GM18519 (cell line): ENCODE measurements around the gene THBD.

Experiments used
- ATAC-seq: cut with Tn5 transposase; IDR thresholded peaks from one replicate; pipeline ENCODE4 v1.9.1; 2021; ENCODE audit warnings: mild to moderate bottlenecking, moderate library complexity; ENCODE audit not compliant: unreplicated experiment, low FRiP score

The THBD gene

DNA sequence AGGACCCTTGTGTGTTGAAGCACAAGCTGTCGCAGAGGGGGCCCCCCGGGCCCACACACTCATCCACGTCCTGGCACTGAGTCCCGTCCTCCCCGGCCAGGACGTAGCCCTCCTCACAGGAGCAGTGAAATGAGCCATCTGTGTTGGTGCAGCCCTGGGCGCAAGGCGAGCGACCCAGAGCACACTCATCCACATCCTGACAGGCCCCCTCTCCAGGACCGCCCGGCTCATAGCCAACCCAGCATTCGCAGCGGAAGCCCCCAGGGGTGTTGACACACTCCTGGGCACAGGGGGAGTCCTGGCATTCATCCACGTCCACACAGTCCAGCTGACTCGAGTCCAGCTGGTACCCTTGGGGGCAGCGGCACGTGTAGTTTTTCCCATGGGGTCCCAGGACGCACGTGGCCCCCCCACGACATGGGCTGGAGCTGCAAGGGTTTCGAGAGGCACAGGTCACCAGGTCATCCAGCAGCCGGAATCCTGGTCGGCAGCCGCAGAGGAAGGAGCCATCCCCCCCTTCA lies 35.4 kb upstream of the THBD start:
- ATAC-seq, result no peak

DNA sequence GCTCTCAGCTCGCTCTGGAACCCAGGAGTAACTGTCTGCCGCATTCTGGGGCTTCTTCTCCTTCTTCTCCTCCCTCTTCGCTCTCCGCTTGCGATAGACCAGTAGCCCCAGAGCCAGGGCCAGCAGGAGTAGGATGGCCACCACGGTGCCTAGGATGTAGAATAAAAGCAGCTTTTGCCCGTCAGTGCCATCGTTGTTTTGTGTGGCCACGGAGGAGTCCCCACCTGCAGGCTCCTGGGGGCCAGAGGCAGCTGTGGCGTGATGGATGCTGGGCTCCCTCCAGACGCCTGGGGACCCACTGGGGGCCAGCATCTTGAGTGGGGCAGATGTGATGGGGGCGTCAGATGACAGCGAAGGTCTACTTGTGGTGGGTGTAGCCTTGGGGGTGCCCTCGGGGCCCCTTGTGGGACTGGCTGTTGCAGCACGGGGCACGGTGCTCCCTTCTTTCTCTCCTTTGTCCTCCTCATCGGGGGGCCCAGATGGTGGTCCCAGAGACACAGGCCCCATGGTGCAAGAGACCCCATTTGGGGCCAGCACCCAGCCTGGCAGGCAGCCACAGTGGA lies 34.9 kb upstream of the THBD start:
- ATAC-seq, result no peak

DNA sequence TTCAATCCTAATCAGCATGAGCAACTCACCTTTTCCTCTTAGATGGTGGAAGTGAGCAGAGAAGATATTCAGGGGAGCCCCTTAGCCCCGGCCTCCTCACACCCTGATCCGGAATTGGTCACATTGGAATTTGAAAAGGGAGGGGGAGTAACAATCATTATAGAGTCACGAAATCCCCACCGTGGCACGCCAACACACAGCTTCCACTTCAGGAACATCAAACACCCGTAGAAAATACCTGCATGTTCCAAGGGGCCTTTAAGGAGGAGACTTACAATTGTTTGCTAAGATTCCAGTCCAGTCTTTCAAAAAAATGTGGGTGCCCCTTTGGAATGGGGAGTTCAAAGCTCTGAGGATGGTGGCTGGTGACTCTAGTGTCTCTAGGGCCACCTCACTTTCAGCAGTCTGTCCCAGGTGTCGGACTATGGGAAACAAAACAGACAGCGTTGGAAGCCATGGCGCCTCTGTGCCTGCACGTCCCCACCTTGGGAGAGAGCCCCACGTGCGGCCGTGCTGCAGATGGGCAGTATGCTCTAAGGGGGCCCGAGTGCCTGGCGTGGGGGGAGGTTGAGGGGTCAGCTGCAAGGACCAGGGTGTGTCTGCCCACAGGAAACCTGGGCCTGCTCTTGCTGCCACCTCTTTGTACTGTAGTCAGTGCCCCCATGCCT lies 34.2 kb upstream of the THBD start:
- ATAC-seq, result no peak

DNA sequence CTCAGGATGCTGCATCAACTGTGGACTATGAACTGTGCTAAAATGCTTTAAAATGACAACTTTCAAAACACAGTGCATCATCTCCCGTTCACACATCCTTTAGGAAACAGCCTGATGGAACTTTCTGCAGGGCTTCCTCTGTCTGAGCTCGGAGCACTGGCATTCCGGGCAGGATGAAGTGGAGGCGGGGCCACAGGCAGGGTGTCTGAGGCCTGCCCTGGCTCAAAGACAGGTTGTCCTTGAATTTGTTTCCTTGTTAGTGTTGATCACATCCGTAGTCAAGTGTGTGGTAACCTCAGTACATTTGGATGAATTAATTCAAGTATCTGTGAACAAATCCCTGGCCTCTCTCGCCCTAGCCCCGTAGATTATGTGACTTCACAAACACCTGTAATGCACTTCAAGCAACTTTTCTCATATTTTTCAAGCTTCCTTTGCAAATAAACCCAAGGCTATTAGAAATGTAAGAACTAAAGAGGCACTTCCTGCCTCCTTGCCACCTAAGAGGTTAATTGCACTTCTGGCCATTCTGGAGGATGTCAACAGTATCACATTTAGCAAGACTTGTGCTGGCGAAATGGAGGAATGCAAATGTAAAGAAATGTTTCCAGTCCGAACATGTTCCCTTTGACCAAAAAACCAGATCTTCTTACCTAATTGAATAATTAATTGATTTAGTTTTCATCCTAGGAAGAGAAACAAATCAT lies 33.5 kb upstream of the THBD start:
- no peak for ATAC-seq

DNA sequence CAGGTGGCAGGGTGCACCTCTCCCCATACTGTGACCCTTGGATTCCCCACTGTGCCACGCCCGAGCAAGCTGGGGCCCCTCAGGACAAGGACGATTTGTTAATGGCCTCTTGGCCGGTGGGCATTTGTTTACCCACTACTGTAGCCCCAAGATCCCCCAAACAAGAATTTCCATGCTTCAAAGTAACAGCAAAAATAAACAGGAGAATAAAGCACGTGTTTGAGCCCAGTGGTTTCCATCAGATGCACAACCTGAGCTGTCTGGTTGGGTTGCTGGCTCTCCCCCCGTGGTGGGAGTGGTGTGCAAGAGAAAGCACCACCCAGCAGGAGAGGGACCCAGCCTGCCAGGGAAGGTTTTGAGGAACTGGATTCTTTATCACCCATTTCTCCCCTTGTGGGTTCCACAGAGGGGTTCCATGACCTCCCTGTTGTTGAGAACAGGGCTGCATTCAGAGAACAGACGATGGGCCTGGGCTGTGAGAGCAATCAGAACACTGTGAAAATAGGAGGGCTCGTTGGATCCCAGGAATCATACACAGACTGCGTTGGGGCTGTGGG lies 31.9 kb upstream of the THBD start:
- no peak for ATAC-seq

DNA sequence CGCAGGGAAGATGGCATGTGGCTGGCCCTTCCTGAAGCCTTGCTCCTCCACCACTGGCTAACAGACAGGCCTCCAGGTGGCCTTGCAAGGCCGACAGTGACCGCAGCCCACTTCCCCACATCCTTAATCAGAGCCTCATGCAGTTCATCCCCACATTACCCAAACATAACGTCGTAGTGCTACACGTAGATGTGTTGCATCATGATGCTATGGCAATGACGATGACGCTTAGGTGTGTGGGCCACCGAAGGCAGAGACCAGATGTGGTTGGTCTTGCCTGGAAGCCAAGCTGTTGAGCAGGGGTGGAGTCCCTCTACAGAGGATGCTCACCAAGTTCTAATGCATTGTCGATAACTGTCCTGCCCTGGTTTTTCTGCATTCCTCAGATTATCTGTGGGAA lies 31.0 kb upstream of the THBD start:
- no peak for ATAC-seq

DNA sequence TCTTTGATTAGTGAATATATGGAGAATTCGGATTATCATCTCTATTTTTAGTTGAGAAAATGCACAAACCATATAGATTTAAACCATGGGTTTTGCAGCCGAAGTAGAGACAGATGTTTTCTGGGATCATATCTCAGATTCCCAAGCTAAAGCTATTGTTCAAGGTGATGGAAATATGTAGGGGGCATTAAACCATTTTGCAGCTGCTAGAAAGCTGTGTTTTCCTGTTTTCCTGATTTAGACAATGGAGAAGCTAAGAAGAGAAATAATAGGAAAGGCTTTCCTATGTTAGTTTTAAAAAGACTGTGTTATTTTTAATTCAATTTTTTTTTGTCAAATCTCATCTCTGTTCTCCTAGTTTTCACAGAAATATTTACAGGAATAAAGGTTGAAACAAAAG lies 30.5 kb upstream of the THBD start:
- no peak for ATAC-seq

DNA sequence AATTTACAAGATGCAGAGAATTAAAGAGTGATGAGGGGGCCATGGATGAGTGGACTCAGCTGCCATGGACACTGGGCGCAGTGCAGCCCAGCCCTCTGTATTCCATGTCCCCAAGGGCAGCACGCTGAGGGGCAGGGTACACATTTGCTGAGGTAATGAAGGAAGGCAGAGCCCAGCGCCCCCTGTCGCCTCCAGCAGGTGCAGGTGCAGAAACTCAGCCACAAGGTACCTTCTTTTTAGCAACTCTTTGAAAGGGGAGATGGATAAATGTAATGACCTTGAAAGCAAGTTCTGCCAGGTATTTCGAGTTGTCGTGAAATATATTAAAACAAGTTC lies 29.5 kb upstream of the THBD start:
- ATAC-seq, result no peak

DNA sequence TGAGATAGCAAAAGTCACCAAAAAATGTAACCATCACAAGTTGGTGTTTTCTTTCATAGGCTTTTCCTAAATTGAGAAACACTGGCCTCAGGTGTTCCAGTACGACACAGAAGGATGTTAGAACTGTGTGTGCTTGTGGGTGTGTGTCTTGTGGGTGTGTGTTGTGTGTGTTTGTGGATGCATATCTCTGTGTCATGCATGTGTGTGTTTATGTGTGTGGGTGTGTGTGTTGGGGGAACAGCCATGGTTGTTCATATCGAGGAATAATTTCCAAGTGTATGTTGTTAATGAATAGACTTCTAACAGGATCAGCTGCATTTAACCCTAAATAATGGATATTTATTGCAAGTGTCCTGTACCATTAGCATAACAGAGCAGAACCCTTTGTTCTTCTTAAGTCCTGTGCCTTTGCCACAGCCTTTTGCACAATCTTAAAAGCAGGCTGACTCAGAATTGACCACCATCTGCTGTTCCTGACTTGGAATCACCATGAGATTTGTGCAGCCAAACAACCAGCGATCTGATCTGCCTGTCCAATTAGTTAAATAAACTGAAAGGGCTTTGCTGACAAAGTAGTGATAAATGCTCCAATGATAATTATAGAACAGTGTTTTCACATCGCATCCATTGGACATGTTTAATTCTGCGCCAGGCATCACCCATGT lies 29.0 kb upstream of the THBD start:
- no peak for ATAC-seq

DNA sequence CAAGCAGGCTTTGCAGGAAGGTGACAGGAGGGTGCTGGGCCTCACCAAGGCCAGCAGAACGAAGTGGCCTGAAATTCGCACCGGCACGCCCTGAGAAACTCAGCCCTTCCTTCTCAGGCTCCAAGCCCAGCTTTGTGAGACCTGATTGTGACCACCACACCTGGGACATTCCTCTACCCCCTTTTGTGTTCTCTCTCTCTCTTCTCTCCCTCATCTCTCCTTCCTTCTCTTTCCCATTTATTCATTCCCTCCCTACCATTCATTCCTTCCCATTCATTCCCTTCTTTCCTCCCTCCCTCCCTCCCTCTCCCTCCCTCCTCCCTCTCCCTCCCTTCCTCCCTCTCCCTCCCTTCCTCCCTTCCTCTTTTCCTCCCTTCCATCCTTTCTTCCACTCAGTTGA lies 27.8 kb upstream of the THBD start:
- no peak for ATAC-seq

DNA sequence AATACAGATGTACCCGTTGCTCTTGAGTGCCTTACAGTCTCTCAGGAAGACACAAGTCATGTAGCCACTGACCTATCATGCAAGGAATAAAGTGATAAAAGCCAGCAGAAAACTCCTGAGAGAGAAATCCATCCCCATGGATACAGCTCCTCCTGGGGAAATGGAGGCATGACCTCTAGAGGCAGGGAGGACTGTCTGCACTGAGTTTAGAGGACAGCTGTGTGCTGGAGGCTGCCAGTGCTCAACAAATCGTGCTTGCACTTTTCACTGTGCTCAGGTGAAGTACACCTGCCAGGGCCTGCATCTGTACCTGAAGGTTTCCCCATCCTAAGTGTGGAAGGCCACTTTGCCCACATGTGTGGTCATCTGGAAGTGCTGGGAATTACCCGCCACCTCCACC lies 24.6 kb upstream of the THBD start:
- ATAC-seq, result no peak

DNA sequence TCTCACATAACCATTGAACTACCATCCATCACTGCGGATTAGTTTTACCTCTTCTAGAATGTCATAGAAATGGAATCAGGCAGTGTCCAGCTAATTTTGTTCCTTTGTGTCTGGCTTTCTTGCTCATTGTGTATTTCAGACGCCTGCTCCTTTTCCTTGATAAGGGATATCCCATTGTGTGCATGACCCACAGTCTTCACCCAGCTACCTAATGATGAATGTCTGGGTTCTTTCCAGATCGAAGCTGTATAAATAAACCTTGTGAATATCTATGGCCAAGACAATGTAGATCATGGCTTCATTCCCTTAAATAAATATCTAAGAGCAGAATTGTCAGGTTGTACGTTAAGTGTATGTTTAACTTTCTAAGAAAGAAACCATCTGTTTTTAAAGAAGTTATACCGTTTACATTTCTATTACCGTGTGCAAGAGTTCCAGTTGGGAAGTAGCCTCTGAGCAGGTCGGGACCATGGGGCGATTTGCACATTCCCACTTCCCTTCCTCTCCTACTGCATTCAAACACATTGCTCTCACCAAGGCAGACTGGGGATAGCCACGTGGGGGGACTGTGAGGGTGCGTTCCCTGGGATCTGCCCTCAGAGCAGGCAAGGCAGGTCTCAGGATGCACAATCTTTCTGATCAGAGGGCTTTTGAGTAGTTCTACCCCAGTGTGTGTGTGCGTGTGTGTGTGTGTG lies 23.6 kb upstream of the THBD start:
- ATAC-seq, result no peak

DNA sequence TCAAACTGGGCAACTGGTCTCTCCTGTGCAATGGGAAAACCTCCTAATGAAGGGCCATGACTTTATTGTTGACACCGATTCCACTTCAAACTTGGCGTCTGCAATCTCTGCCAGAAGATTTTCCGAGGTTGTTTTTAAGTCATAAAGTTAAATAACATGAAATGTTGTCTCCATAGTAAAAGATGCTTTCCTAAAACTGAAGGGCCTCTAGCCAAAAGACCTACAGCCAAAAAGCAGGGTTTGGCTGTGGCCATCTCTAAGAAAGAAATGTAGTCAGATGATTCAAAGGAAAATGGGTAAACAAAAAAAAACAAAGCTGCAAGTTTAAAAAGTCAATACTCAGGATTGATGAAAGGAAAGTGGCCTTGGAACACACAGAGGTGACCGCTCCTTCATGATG lies 22.5 kb upstream of the THBD start:
- ATAC-seq, result no peak

DNA sequence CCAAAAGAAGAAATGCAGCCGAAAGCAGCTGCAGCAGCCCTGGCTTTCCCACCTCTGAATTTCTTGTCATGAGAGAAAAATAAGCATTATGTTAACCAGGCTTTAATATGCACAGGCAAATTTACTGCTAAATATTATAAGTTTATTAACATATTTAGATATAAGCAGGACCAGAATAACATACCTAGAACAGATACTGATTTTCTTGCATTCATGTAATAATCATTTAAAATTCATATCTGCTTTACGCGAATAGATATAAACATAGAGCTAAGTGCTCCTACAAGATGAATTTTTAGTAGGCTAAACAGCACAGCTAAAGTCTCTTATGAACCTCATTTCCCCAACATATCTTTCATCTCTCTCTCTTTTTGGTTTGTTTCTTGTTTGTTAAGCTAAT lies 21.9 kb upstream of the THBD start:
- ATAC-seq, result no peak

DNA sequence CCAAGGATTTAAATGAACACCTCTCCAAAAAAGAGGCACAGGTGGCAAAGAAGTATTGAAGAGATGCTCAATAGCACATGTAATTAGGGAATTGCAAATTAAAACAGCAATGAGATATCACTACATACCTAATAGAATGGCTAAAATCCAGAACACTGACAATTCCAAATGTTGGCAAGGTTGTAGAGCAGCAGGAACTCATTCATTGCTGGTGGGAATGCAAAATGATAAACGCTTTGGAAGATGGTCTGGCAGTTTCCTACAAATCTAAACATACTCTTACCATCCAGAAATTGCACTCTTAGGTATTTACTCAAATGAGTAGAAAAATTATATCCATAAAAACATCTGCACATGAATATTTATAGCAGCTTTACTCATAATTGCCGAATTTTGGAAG lies 19.6 kb upstream of the THBD start:
- ATAC-seq, result no peak

DNA sequence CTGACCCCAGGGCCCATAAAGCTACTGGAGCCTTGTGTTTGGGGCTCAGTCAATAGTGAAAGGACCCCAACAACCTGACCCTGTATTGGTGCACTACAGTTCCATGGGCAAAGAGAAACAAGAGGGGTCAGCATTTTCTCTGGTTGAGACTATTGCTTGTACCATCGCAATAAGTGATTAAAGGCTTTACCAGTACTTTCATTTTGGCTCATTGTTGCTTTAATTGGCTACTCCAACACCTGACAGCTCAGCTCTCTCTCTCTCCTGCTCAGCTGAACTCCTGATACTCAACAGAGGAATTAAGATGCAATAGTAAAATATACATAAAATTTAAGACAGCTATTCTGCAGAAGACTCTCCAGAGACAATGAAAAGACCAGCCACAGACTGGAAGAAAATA lies 18.8 kb upstream of the THBD start:
- ATAC-seq, result no peak

DNA sequence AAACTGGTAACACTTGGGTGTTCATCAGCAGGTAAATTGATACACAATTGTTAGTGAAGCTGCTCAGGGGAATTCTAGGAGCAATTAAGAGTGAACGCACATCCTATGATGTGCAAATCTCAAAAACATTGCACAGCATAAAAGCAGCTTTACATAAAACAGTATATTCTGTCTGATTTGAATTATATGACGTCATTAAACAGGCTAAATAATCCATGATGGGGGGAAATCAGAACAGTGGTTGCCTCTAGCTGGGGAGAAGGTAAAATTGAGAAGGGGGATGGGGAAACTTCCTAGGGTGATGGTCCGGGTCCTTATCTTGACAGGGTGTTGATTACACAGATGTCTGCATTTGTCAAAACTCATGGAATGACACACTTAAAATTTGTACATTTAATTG lies 17.3 kb upstream of the THBD start:
- no peak for ATAC-seq

DNA sequence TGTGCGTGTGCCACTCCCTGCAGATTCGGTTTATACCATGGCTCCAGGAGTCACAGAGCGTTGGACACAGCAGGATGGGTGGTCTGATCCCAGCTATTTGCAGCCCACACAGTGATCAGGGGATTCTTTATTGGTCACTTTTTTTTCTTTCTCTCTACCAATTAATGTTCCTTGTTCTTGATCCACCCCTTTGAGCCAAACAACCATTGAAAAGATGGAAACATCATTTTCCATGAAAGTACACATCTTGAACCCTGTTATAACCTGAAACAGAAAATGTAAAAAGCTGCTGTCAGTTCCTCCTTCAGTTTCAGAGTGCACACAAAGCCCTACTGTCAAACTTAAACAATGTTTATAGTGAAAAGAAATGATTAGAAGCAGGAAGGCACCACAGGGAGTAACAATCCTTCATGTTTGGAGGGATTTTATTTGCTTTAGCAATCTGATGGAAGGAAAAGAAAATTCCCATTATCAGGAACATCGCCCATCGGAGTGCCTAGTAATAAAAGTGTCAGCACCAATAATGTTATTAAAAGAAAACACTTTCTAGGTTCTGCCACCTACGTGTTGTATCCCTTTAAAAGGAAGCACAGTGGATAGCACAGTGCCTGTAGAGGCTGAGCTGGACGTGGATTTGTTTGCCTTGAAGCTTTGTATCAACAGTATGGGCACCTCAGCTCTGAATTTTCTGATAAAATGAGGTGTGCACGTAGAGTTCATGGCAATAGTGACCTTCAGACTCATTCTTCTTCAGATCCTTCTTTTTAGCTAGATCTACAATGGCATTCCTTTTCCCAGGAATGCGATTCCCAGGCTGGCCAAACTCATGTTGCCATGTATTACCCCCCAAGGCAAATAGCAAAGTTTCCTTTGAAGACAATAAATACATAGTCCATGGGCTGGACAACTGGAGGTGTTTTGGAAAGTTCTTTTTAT lies 16.1 kb upstream of the THBD start:
- no peak for ATAC-seq

DNA sequence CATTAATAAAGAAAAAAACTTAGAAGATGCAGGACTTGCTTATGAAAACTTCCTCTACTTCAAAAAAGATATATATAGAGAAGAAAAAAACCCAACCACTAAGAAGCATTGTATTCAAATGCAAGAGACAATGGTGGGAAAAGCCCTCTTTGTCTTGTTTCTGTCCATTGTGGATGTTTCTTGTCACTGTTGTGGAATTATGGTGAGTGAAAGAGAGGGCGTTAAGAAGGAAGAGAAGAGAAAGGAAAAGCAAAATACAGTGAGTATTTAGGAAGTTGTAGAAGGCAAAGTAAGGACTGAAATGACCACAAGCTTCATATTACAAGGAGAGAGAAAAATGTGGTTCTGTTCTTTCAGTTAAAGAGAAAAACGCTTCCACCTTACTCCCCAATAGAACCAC lies 14.1 kb upstream of the THBD start:
- no peak for ATAC-seq

DNA sequence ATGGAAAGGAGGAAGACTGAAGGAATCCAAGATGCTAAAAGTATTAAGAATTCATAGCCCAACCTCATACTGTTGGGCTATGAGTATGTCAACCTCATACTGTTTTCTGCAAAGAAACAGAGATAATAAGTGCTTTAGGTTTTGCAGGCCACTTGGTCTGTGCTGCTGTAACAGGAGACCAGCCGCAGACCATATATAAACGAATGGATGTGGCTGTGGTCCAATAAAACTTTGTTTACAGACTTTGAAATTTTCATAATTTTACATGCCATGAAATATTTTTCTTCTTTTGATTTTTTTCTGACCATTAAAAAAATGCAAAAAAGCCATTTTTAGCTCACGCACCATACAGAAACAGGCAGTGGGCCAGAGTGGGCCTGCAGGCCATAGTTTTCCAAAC lies 13.7 kb upstream of the THBD start:
- no peak for ATAC-seq
